Neural progenitor cell (in vitro differentiated cells): ENCODE results near the gene TOMM22. TPM values are rescaled to one million over a fixed set of nuclear protein-coding genes. Genes with fewer than 3 reads are reported as not detected.

Source experiments
- DNase-seq: peaks from one replicate; pipeline ENCODE4 v3.0.0-alpha.2; 2016; ENCODE audit warnings: low spot score
- H2AFZ ChIP-seq: fragments of 200-600 bp; sonication (generic); replicated peaks from 2 replicates; pipeline ENCODE4 v1.6.1; 2016; ENCODE audit warnings: antibody characterized with exemption
- H3F3A ChIP-seq: fragments of 200-600 bp; sonication (generic); 2 replicates; pipeline ENCODE4 v1.6.1; 2016; ENCODE audit warnings: antibody characterized with exemption, low read depth
- H3K27ac ChIP-seq: fragments of 200-600 bp; sonication (generic); 2 replicates; pipeline ENCODE4 v1.5.1; 2016; ENCODE audit warnings: mild to moderate bottlenecking
- H3K27me3 ChIP-seq: fragments of 200-600 bp; sonication (generic); 2 replicates; pipeline ENCODE4 v1.6.1; 2016; ENCODE audit warnings: mild to moderate bottlenecking, moderate library complexity
- H3K36me3 ChIP-seq: fragments of 200-600 bp; sonication (generic); 2 replicates; pipeline ENCODE4 v1.5.1; 2016
- H3K4me1 ChIP-seq: fragments of 200-600 bp; sonication (generic); 2 replicates; pipeline ENCODE4 v1.6.1; 2016; ENCODE audit warnings: mixed run types
- H3K4me2 ChIP-seq: fragments of 200-600 bp; sonication (generic); 2 replicates; pipeline ENCODE4 v1.6.1; 2016
- H3K4me3 ChIP-seq: fragments of 200-600 bp; sonication (generic); 2 replicates; pipeline ENCODE4 v1.5.1; 2016
- H3K79me2 ChIP-seq: fragments of 200-600 bp; sonication (generic); 2 replicates; pipeline ENCODE4 v1.6.1; 2016; ENCODE audit warnings: low read depth
- H3K9ac ChIP-seq: fragments of 200-600 bp; sonication (generic); 2 replicates; pipeline ENCODE4 v1.6.1; 2016
- H3K9me3 ChIP-seq: fragments of 200-600 bp; sonication (generic); 2 replicates; pipeline ENCODE4 v1.5.1; 2016; ENCODE audit warnings: low read depth
- H4K20me1 ChIP-seq: fragments of 200-600 bp; sonication (generic); 2 replicates; pipeline ENCODE4 v1.6.1; 2016; ENCODE audit warnings: low read depth
- H3K27ac Mint-ChIP-seq: 3 replicates; pipeline ENCODE4 v1.8.0; 2021; ENCODE audit warnings: mixed read lengths
- H3K27me3 Mint-ChIP-seq: 2 replicates; pipeline ENCODE4 v1.8.0; 2022; ENCODE audit warnings: low read depth, mild to moderate bottlenecking, inconsistent platforms, moderate library complexity, mixed read lengths; ENCODE audit not compliant: insufficient read depth
- H3K36me3 Mint-ChIP-seq: 3 replicates; pipeline ENCODE4 v1.8.0; 2021; ENCODE audit warnings: mixed read lengths
- H3K4me1 Mint-ChIP-seq: 3 replicates; pipeline ENCODE4 v1.8.0; 2021; ENCODE audit warnings: mixed read lengths
- H3K4me3 Mint-ChIP-seq: 3 replicates; pipeline ENCODE4 v1.8.0; 2021; ENCODE audit warnings: mild to moderate bottlenecking, moderate library complexity, mixed read lengths
- H3K9me3 Mint-ChIP-seq: 3 replicates; pipeline ENCODE4 v1.8.0; 2020; ENCODE audit warnings: mixed read lengths
- EZH2 ChIP-seq: fragments of 200-600 bp; sonication (generic); IDR thresholded peaks from 2 replicates; pipeline ENCODE4 v1.6.1; 2017; ENCODE audit warnings: antibody characterized with exemption, mild to moderate bottlenecking, moderate library complexity
- EZH2phosphoT487 ChIP-seq: fragments of 200-600 bp; sonication (generic); IDR thresholded peaks from 2 replicates; pipeline ENCODE4 v1.6.1; 2017; ENCODE audit warnings: antibody characterized with exemption
- total RNA-seq: library from RNA; depleted of rRNA; stranded (reverse); fragments of >200 nt; gene quantifications from 2 replicates; pipeline ENCODE4 v1.2.3, GENCODE V29; 2015; ENCODE audit warnings: low replicate concordance
- TF ChIP-seq, protein P1 (sequence below): fragments of 200-600 bp; sonication (generic); IDR thresholded peaks from 2 replicates; pipeline ENCODE4 v1.5.1; 2017; ENCODE audit warnings: antibody characterized with exemption, mild to moderate bottlenecking

TOMM22 gene
- total RNA-seq, 1 donor from 2014 or later = 134 TPM

DNA sequence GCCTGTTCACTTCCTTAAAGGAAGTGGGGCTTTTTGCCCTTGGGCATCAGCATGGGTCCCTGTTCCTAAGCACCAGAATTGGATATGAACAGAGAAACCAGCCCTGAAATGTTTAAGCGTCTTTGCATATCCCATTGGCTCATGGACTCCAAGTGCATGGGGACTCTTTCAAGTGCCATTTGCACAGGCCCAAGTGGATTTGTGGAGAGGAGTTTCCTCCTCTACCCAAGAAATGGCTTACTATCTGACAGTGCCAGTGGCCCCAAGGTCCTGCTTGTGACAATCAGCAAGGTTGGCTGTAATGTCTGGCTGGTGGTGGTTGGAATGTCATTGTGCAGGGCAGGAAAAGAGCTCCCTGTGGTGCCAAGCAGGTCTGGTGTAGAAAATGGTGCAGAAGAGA, 4.0 kb downstream of the TOMM22 start:
- H3K36me3 Mint-ChIP-seq = peaks cover 42% of the 10 kb centered on the region
- Histone ChIP-seq H3K9me3 (no peaks in the 10 kb centered on the region), H3K4me3 (no peak overlapping the region), H3K27ac (no peak overlapping the region), H3K36me3 (peaks cover 4% of the 10 kb centered on the region), H2AFZ (no peak overlapping the region), H3K9ac (no peak overlapping the region), H3K4me2 (no peak overlapping the region), H3K27me3 (no peaks in the 10 kb centered on the region), H4K20me1 (peaks cover 3% of the 10 kb centered on the region), H3K79me2 (peaks cover 17% of the 10 kb centered on the region), H3K4me1 (peaks cover 4% of the 10 kb centered on the region), H3F3A (peaks cover 31% of the 10 kb centered on the region)
- H3K4me1 Mint-ChIP-seq = peaks cover 18% of the 10 kb centered on the region
- no peak overlapping the region for H3K4me3 Mint-ChIP-seq
- peaks cover 4% of the 10 kb centered on the region for H3K27me3 Mint-ChIP-seq
- H3K9me3 Mint-ChIP-seq = peaks cover 9% of the 10 kb centered on the region
- H3K27ac Mint-ChIP-seq = no peak overlapping the region
- DNase-seq = no peak
- no peak for TF ChIP-seq EZH2phosphoT487
- no peak for TF ChIP-seq EZH2
- TF ChIP-seq, protein P1, sequence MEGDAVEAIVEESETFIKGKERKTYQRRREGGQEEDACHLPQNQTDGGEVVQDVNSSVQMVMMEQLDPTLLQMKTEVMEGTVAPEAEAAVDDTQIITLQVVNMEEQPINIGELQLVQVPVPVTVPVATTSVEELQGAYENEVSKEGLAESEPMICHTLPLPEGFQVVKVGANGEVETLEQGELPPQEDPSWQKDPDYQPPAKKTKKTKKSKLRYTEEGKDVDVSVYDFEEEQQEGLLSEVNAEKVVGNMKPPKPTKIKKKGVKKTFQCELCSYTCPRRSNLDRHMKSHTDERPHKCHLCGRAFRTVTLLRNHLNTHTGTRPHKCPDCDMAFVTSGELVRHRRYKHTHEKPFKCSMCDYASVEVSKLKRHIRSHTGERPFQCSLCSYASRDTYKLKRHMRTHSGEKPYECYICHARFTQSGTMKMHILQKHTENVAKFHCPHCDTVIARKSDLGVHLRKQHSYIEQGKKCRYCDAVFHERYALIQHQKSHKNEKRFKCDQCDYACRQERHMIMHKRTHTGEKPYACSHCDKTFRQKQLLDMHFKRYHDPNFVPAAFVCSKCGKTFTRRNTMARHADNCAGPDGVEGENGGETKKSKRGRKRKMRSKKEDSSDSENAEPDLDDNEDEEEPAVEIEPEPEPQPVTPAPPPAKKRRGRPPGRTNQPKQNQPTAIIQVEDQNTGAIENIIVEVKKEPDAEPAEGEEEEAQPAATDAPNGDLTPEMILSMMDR = no peak

DNA sequence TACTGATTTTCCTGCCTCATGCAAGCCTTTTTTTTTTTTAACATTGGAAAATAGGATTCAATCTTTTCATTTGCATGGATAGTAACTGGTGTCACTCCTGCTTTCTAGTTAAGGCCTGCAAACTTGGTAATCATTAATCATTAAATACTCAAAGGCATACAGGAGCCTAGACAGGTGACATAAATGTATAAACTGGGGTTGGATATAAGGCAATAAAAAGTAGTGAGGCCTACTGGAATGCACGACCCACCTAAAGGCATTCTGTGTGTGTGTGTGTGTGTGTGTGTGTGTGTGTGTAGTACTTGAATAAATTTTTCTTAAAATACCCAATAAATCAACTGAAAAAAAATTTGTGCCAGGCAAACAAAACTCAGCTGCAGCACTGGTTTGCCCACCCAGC, 7.9 kb downstream of the TOMM22 start:
- Histone ChIP-seq H3K27me3 (no peaks in the 10 kb centered on the region), H3K36me3 (no peaks in the 10 kb centered on the region), H3F3A (peaks cover 18% of the 10 kb centered on the region), H3K79me2 (peaks cover 35% of the 10 kb centered on the region), H3K9ac (no peak overlapping the region), H2AFZ (no peak overlapping the region), H3K9me3 (no peaks in the 10 kb centered on the region), H3K27ac (no peak overlapping the region), H3K4me1 (no peaks in the 10 kb centered on the region), H3K4me2 (no peak overlapping the region), H3K4me3 (no peak overlapping the region), H4K20me1 (peaks cover 32% of the 10 kb centered on the region)
- no peak for DNase-seq
- Mint-ChIP-seq H3K4me1 (no peaks in the 10 kb centered on the region), H3K27ac (no peak overlapping the region), H3K4me3 (no peak overlapping the region), H3K36me3 (peaks cover 27% of the 10 kb centered on the region), H3K9me3 (no peaks in the 10 kb centered on the region), H3K27me3 (peaks cover 2% of the 10 kb centered on the region)
- TF ChIP-seq EZH2phosphoT487 (no peak), EZH2 (no peak)
- TF ChIP-seq, protein P1 = no peak

- Histone ChIP-seq H3K27ac (no peak overlapping the region), H3K79me2 (peaks cover 68% of the 10 kb centered on the region), H3K4me1 (peaks cover 17% of the 10 kb centered on the region), H3K4me3 (no peak overlapping the region), H3K27me3 (no peaks in the 10 kb centered on the region), H3K36me3 (no peaks in the 10 kb centered on the region), H3K9ac (no peak overlapping the region), H4K20me1 (peaks cover 56% of the 10 kb centered on the region), H2AFZ (no peak overlapping the region), H3K4me2 (no peak overlapping the region), H3F3A (no peaks in the 10 kb centered on the region), H3K9me3 (no peaks in the 10 kb centered on the region)
- TF ChIP-seq EZH2phosphoT487 = no peak
- TF ChIP-seq EZH2 = no peak
- TF ChIP-seq, protein P1 = no peak
- peaks cover 17% of the 10 kb centered on the region for H3K36me3 Mint-ChIP-seq
- no peak overlapping the region for H3K4me3 Mint-ChIP-seq
- no peaks in the 10 kb centered on the region for H3K27me3 Mint-ChIP-seq
- no peaks in the 10 kb centered on the region for H3K9me3 Mint-ChIP-seq
- H3K4me1 Mint-ChIP-seq = peaks cover 26% of the 10 kb centered on the region
- H3K27ac Mint-ChIP-seq = no peak overlapping the region
- no peak for DNase-seq
Observed at GRCh38 chr22:38694049-38694448, 12.3 kb downstream of the TOMM22 start.

DNA sequence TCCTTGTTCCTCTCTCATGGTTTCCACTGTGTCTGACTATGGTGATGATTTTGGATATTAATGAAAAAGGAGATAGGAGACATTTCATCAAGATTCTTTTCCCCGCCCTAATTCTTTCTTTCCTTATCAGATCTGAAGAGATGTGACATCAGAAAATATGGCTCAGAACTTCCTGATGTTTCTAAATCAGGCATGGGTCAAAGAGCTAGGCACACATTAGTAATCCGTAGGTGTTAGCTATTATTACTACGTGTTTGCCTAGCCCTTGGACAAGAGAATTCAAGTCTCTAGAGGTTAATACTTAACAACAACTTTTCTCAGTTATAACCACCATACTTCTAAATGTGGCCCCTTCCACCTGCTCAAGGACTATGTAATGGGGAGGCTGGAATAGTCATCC, 13.2 kb downstream of the TOMM22 start:
- H2AFZ ChIP-seq = no peak overlapping the region
- no peak for DNase-seq
- peaks cover 65% of the 10 kb centered on the region for H4K20me1 ChIP-seq
- no peak overlapping the region for H3K4me2 ChIP-seq
- H3F3A ChIP-seq = no peaks in the 10 kb centered on the region
- Mint-ChIP-seq H3K9me3 (no peaks in the 10 kb centered on the region), H3K27me3 (no peaks in the 10 kb centered on the region), H3K27ac (no peak overlapping the region), H3K4me3 (no peak overlapping the region), H3K4me1 (peaks cover 35% of the 10 kb centered on the region), H3K36me3 (peaks cover 17% of the 10 kb centered on the region)
- no peak overlapping the region for H3K4me3 ChIP-seq
- H3K36me3 ChIP-seq = no peaks in the 10 kb centered on the region
- TF ChIP-seq, protein P1 = no peak
- TF ChIP-seq EZH2 (no peak), EZH2phosphoT487 (no peak)
- no peak overlapping the region for H3K9ac ChIP-seq
- peaks cover 25% of the 10 kb centered on the region for H3K4me1 ChIP-seq
- H3K27ac ChIP-seq = no peak overlapping the region
- H3K79me2 ChIP-seq = peaks cover 76% of the 10 kb centered on the region
- H3K27me3 ChIP-seq = no peaks in the 10 kb centered on the region
- no peaks in the 10 kb centered on the region for H3K9me3 ChIP-seq
